Stomach smooth muscle (tissue), 2 donors: ENCODE results near the gene TMEM154.

Source experiments
- H3K27ac ChIP-seq: one replicate; pipeline ENCODE4 v1.7.0; 2013; ENCODE audit warnings: mild to moderate bottlenecking, low read length, inconsistent platforms
- H3K27me3 ChIP-seq, 2 donors: one replicate each; pipeline ENCODE4 v1.7.0; 2013; ENCODE audit warnings: low read length in 2 of 2; ENCODE audit not compliant: insufficient read depth in 2 of 2, control insufficient read depth in 1 of 2
- H3K36me3 ChIP-seq, 2 donors: one replicate each; pipeline ENCODE4 v1.7.0; 2013; ENCODE audit warnings: low read length in 2 of 2; ENCODE audit not compliant: control insufficient read depth in 2 of 2, insufficient read depth in 2 of 2
- H3K4me1 ChIP-seq: one replicate; pipeline ENCODE4 v1.7.0; 2013; ENCODE audit warnings: low read length; ENCODE audit not compliant: control insufficient read depth, insufficient read depth
- H3K4me3 ChIP-seq, 2 donors: one replicate each; pipeline ENCODE4 v1.7.0; 2013; ENCODE audit warnings: low read length in 2 of 2
- H3K9ac ChIP-seq, 2 donors: one replicate each; pipeline ENCODE4 v1.7.0; 2013; ENCODE audit warnings: low read length in 2 of 2, mild to moderate bottlenecking in 1 of 2
- H3K9me3 ChIP-seq, 2 donors: one replicate each; pipeline ENCODE4 v1.7.0; 2013; ENCODE audit warnings: low read length in 2 of 2; ENCODE audit not compliant: control insufficient read depth in 2 of 2
- donor health status: healthy.
- donor health status: Pancreatic carcinoma.

Gene TMEM154

GRCh38 chr4:152679414-152680281 is at the start of gene TMEM154:
TMEM154 (minus strand) TSS chr4:152679997; CDS start chr4:152679933, 64 bp downstream.
- H3K27me3 ChIP-seq: no peaks in the 10 kb centered on the region
- H3K4me3 ChIP-seq: peak within 1 kb of the TSS; percentile 64 to 66
- no peaks in the 10 kb centered on the region for H3K36me3 ChIP-seq
- H3K27ac ChIP-seq: no peak within 1 kb of the TSS
- peak within 1 kb of the TSS; percentile 37 to 48 for H3K9ac ChIP-seq
- no peaks in the 10 kb centered on the region for H3K4me1 ChIP-seq
- H3K9me3 ChIP-seq: no peaks in the 10 kb centered on the region

- no peak overlapping the region for H3K27ac ChIP-seq
- no peaks in the 10 kb centered on the region for H3K36me3 ChIP-seq
- H3K27me3 ChIP-seq: no peaks in the 10 kb centered on the region
- no peak overlapping the region for H3K4me3 ChIP-seq
- no peaks in the 10 kb centered on the region for H3K4me1 ChIP-seq
- no peak overlapping the region for H3K9ac ChIP-seq
- no peaks in the 10 kb centered on the region for H3K9me3 ChIP-seq
These were observed 49.7 kb upstream of the TMEM154 start for GRCh38 chr4:152729466-152729865.

GRCh38 chr4:152728343-152728742 is 48.5 kb upstream of the TMEM154 start:
- H3K4me1 ChIP-seq: no peaks in the 10 kb centered on the region
- H3K4me3 ChIP-seq: no peak overlapping the region
- H3K36me3 ChIP-seq: no peaks in the 10 kb centered on the region
- no peak overlapping the region for H3K27ac ChIP-seq
- no peaks in the 10 kb centered on the region for H3K9me3 ChIP-seq
- H3K27me3 ChIP-seq: no peaks in the 10 kb centered on the region
- no peak overlapping the region for H3K9ac ChIP-seq

GRCh38 chr4:152727784-152728183 is 48.0 kb upstream of the TMEM154 start:
- no peaks in the 10 kb centered on the region for H3K27me3 ChIP-seq
- H3K4me1 ChIP-seq: no peaks in the 10 kb centered on the region
- H3K9ac ChIP-seq: no peak overlapping the region
- no peaks in the 10 kb centered on the region for H3K36me3 ChIP-seq
- no peak overlapping the region for H3K4me3 ChIP-seq
- no peaks in the 10 kb centered on the region for H3K9me3 ChIP-seq
- H3K27ac ChIP-seq: no peak overlapping the region

- H3K4me1 ChIP-seq: no peaks in the 10 kb centered on the region
- no peaks in the 10 kb centered on the region for H3K9me3 ChIP-seq
- H3K27ac ChIP-seq: no peak overlapping the region
- no peaks in the 10 kb centered on the region for H3K27me3 ChIP-seq
- no peak overlapping the region for H3K9ac ChIP-seq
- H3K4me3 ChIP-seq: no peak overlapping the region
- H3K36me3 ChIP-seq: no peaks in the 10 kb centered on the region
These were observed 44.7 kb upstream of the TMEM154 start for GRCh38 chr4:152724494-152724893.

- Histone ChIP-seq H3K4me1 (no peaks in the 10 kb centered on the region), H3K27me3 (no peaks in the 10 kb centered on the region), H3K9ac (no peak overlapping the region), H3K36me3 (no peaks in the 10 kb centered on the region), H3K9me3 (no peaks in the 10 kb centered on the region), H3K27ac (no peak overlapping the region), H3K4me3 (no peak overlapping the region)
These were observed 43.4 kb upstream of the TMEM154 start for GRCh38 chr4:152723236-152723635.

- Histone ChIP-seq H3K9me3 (peaks cover 0 to 4% of the 10 kb centered on the region in 2 donors), H3K27me3 (no peaks in the 10 kb centered on the region), H3K27ac (no peak overlapping the region), H3K36me3 (no peaks in the 10 kb centered on the region), H3K4me1 (no peaks in the 10 kb centered on the region), H3K4me3 (no peak overlapping the region), H3K9ac (no peak overlapping the region)
These were observed 40.2 kb upstream of the TMEM154 start for GRCh38 chr4:152719801-152720556.

GRCh38 chr4:152719291-152719690 is 39.5 kb upstream of the TMEM154 start:
- H3K9ac ChIP-seq: no peak overlapping the region
- H3K4me3 ChIP-seq: no peak overlapping the region
- peaks cover 0 to 6% of the 10 kb centered on the region in 2 donors for H3K9me3 ChIP-seq
- H3K27ac ChIP-seq: no peak overlapping the region
- no peaks in the 10 kb centered on the region for H3K27me3 ChIP-seq
- H3K36me3 ChIP-seq: no peaks in the 10 kb centered on the region
- H3K4me1 ChIP-seq: no peaks in the 10 kb centered on the region

- H3K27ac ChIP-seq: no peak overlapping the region
These were observed 35.3 kb upstream of the TMEM154 start for GRCh38 chr4:152715076-152715475.

GRCh38 chr4:152713951-152714705 is 34.3 kb upstream of the TMEM154 start:
- Histone ChIP-seq H3K9me3 (peaks cover 0 to 6% of the 10 kb centered on the region in 2 donors), H3K4me3 (no peak overlapping the region), H3K36me3 (no peaks in the 10 kb centered on the region), H3K4me1 (no peaks in the 10 kb centered on the region), H3K27ac (no peak overlapping the region), H3K27me3 (no peaks in the 10 kb centered on the region), H3K9ac (no peak overlapping the region)

More at GRCh38 chr4:152715076-152715475, 35.3 kb upstream of the TMEM154 start:
- Histone ChIP-seq H3K36me3 (no peaks in the 10 kb centered on the region), H3K27me3 (no peaks in the 10 kb centered on the region), H3K9me3 (peaks cover 0 to 6% of the 10 kb centered on the region in 2 donors), H3K4me1 (no peaks in the 10 kb centered on the region), H3K4me3 (no peak overlapping the region), H3K9ac (no peak overlapping the region)
